IMR-90 (cell line): Measurements from ENCODE around the gene KIF1A. TPM values are rescaled to one million over a fixed set of nuclear protein-coding genes. Genes with fewer than 3 reads are reported as not detected.
"Not testable (repeated sequence)": the region's sequence is repeated elsewhere in the genome, so short reads cannot be mapped to it uniquely, and the experiment has no call there.

ENCODE experiments used
- ATAC-seq: fragments of 200-7000 bp; cut with Tn5 transposase; 2 replicates; pipeline ENCODE4 v1.9.1; 2020; ENCODE audit warnings: low read depth, mild to moderate bottlenecking, moderate library complexity
- BruUV-seq: library from RNA; stranded (reverse); fragments of 400-500 nt; replicated peaks from 2 replicates; lab custom pipeline; 2021; lab: Mats Ljungman, UMichigan
- CTCF ChIA-PET: fragments of 300-600 bp; formaldehyde crosslinking; extraction: SDS; loops from one replicate; lab custom pipeline; 2021; ENCODE audit warnings: antibody characterized with exemption; lab: Yijun Ruan, JAX
- POLR2A ChIA-PET: fragments of 300-600 bp; sonication (Branson Sonifier 250); formaldehyde crosslinking; loops from one replicate; lab custom pipeline; 2022; ENCODE audit warnings: antibody characterized with exemption; ENCODE audit not compliant: unreplicated experiment; lab: Charles Lee
- DNase-seq: peaks from one replicate; pipeline ENCODE4 v3.0.0; 2013
- H2AFZ ChIP-seq: replicated peaks from 2 replicates; pipeline ENCODE3; 2013; ENCODE audit warnings: low read length, mild to moderate bottlenecking; ENCODE audit not compliant: poor library complexity
- H2AK5ac ChIP-seq: 2 replicates; pipeline ENCODE4 v1.6.1; 2013; ENCODE audit warnings: low read depth, low read length, inconsistent platforms
- H2AK9ac ChIP-seq: replicated peaks from 2 replicates; pipeline ENCODE3; 2013; ENCODE audit warnings: mild to moderate bottlenecking, low read depth, low read length, moderate library complexity; ENCODE audit not compliant: poor library complexity
- H2BK120ac ChIP-seq: 2 replicates; pipeline ENCODE4 v1.6.1; 2013; ENCODE audit warnings: low read depth, low read length, inconsistent platforms
- H2BK15ac ChIP-seq: 3 replicates; pipeline ENCODE4 v1.6.1; 2013; ENCODE audit warnings: low read depth, low read length, inconsistent platforms
- H2BK20ac ChIP-seq: 2 replicates; pipeline ENCODE4 v1.6.1; 2013; ENCODE audit warnings: low read depth, mild to moderate bottlenecking, inconsistent platforms, low read length, moderate library complexity
- H2BK5ac ChIP-seq: 2 replicates; pipeline ENCODE4 v1.6.1; 2013; ENCODE audit warnings: mild to moderate bottlenecking, low read depth, low read length, inconsistent platforms; ENCODE audit not compliant: poor library complexity, severe bottlenecking
- H3K14ac ChIP-seq: replicated peaks from 2 replicates; pipeline ENCODE4 v1.6.1; 2013; ENCODE audit warnings: low read depth, low read length, inconsistent platforms
- H3K18ac ChIP-seq: 2 replicates; pipeline ENCODE4 v1.6.1; 2013; ENCODE audit warnings: low read depth, low read length, control low read depth
- H3K23ac ChIP-seq: 2 replicates; pipeline ENCODE4 v1.6.1; 2013; ENCODE audit warnings: low read depth, low read length, inconsistent platforms
- H3K27ac ChIP-seq: 2 replicates; pipeline ENCODE4 v1.5.1; 2013; ENCODE audit warnings: mild to moderate bottlenecking, control low read depth, low read length; ENCODE audit not compliant: insufficient read depth
- H3K27me3 ChIP-seq: 2 replicates; pipeline ENCODE4 v1.6.1; 2013; ENCODE audit warnings: low read length; ENCODE audit not compliant: control insufficient read depth, insufficient read depth
- H3K36me3 ChIP-seq: 2 replicates; pipeline ENCODE4 v1.6.1; 2013; ENCODE audit warnings: low read length, mixed read lengths; ENCODE audit not compliant: control insufficient read depth, insufficient read depth
- H3K4ac ChIP-seq: 2 replicates; pipeline ENCODE4 v1.6.1; 2013; ENCODE audit warnings: low read depth, low read length, inconsistent platforms
- H3K4me1 ChIP-seq: 2 replicates; pipeline ENCODE4 v1.6.1; 2013; ENCODE audit warnings: low read length, mixed read lengths; ENCODE audit not compliant: control insufficient read depth, insufficient read depth
- H3K4me2 ChIP-seq: 2 replicates; pipeline ENCODE4 v1.6.1; 2013; ENCODE audit warnings: low read depth, mild to moderate bottlenecking, control low read depth, low read length, moderate library complexity
- H3K4me3 ChIP-seq: 2 replicates; pipeline ENCODE4 v1.5.1; 2013; ENCODE audit warnings: low read depth, mild to moderate bottlenecking, control low read depth, low read length, moderate library complexity; ENCODE audit not compliant: insufficient read depth
- H3K56ac ChIP-seq: 2 replicates; pipeline ENCODE4 v1.6.1; 2013; ENCODE audit warnings: low read length, inconsistent platforms; ENCODE audit not compliant: insufficient read depth; ENCODE audit errors: extremely low read depth
- H3K79me1 ChIP-seq, 2 experiments: 2 replicates each; pipeline ENCODE4 v1.6.1; 2013; ENCODE audit warnings: low read length in 2 of 2, inconsistent platforms in 1 of 2, low read depth in 1 of 2
- H3K9ac ChIP-seq: 2 replicates; pipeline ENCODE4 v1.6.1; 2013; ENCODE audit warnings: low read depth, low read length, control low read depth
- H3K9me1 ChIP-seq: 2 replicates; pipeline ENCODE4 v1.6.1; 2013; ENCODE audit warnings: low read length, inconsistent platforms; ENCODE audit not compliant: insufficient read depth
- H3K9me3 ChIP-seq: 2 replicates; pipeline ENCODE4 v1.6.1; 2013; ENCODE audit warnings: low read length; ENCODE audit not compliant: control insufficient read depth, insufficient read depth
- H4K20me1 ChIP-seq: 2 replicates; pipeline ENCODE4 v1.6.1; 2013; ENCODE audit warnings: low read length, inconsistent platforms; ENCODE audit not compliant: insufficient read depth
- H4K5ac ChIP-seq: 2 replicates; pipeline ENCODE4 v1.6.1; 2013; ENCODE audit warnings: mild to moderate bottlenecking, low read depth, low read length, control low read depth
- H4K8ac ChIP-seq, 2 experiments: 2 replicates each; pipeline ENCODE4 v1.6.1; 2013; ENCODE audit warnings: low read depth in 2 of 2, low read length in 2 of 2, control low read depth in 1 of 2, inconsistent platforms in 1 of 2
- H4K91ac ChIP-seq: 2 replicates; pipeline ENCODE4 v1.6.1; 2013; ENCODE audit warnings: low read depth, low read length, inconsistent platforms; ENCODE audit not compliant: insufficient read depth
- WGBS, 2 experiments: methylation state at CpG; one replicate each; pipeline versions ENCODE4 v1.1.5 to v1.1.7; 2013; ENCODE audit warnings: missing lambda C conversion rate in 2 of 2; ENCODE audit not compliant: insufficient read length in 1 of 2; ENCODE audit errors: extremely low coverage in 2 of 2; 5-methylcytosine and 5-hydroxymethylcytosine counted together
- dilution Hi-C: fragments of 300-500 bp; cut with HindIII; formaldehyde crosslinking; loops from one replicate; pipeline ENCODE4 v1.14.3; 2018; ENCODE audit warnings: low sequenced_read_pairs; ENCODE audit not compliant: unreplicated experiment
- in situ Hi-C: fragments of 300-500 bp; cut with MboI; formaldehyde crosslinking; loops from 3 replicates; pipeline ENCODE4 v1.14.3; 2019; ENCODE audit warnings: low sequenced_read_pairs, inconsistent platforms, mixed read lengths
- intact Hi-C: fragments of 100-400 bp; cut with micrococcal nuclease; formaldehyde crosslinking; loops from 2 replicates; pipeline ENCODE4 v1.10.0; 2022
- polyA plus RNA-seq, 3 experiments: library from polyadenylated mRNA; depleted of rRNA; stranded (reverse); fragments of >200 nt; gene quantifications; 2 replicates each; pipeline ENCODE4 v1.2.3, GENCODE V29; 2012; ENCODE audit warnings: low replicate concordance in 1 of 3
- total RNA-seq: library from RNA; depleted of rRNA; stranded (reverse); fragments of >200 nt; gene quantifications from 2 replicates; pipeline ENCODE4 v1.2.3, GENCODE V29; 2012

Gene KIF1A
- total and polyA plus RNA-seq, 2 of the 4 experiments (the other 2 are of a cell fraction): under 0.01 TPM; not detected in 1

DNA sequence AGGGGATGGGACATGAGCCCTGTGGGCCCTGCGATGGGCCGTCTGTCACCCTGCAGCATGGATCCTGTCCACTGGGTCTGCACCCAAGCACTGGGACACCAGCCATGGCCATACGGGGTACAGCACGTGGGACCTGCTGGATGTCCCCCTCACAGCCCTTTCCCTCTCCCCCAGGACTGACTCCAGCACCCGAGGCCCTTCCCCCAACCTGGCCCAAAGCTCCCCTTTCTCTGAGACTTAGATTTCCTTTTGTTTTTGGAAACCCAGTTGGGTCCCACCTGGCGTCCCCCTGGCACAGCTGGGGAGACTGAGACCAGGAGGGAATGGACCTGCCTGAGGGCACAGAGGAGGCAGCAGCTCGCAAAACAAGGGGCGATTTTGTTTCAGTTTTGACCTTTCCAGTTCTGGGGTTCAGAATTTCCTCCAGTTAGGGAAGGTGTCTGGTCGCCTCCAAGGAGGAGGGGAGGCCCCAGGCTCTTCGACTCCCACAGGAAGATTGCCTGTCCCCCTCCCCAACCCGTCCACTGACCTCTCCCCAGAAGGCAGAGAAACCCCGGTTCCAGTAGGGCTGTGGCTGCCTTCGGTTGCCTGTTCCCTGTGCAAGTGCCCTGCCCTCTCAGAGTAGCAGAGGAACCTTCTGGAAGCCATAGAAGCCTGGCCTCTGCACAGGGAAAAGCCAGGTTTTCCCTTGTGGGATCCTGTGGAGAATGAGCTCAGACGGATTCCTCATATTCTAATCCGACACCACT lies 135.9 kb downstream of the KIF1A start:
- H3K56ac ChIP-seq, H3K4me2 ChIP-seq, H3K9ac ChIP-seq, H2BK120ac ChIP-seq, H2AK9ac ChIP-seq, intact Hi-C loops, H3K4ac ChIP-seq, H2BK5ac ChIP-seq, H3K27ac ChIP-seq, H3K4me1 ChIP-seq, in situ Hi-C loops, POLR2A ChIA-PET, CTCF ChIA-PET, H2BK15ac ChIP-seq, H2AFZ ChIP-seq, H3K23ac ChIP-seq, H3K14ac ChIP-seq, H4K20me1 ChIP-seq, H3K36me3 ChIP-seq, H3K9me1 ChIP-seq, DNase-seq, H4K91ac ChIP-seq, H4K8ac ChIP-seq, H2BK20ac ChIP-seq, H3K79me1 ChIP-seq, ATAC-seq, H3K4me3 ChIP-seq, H3K18ac ChIP-seq, dilution Hi-C loops, H2AK5ac ChIP-seq, H4K5ac ChIP-seq, BruUV-seq, H3K9me3 ChIP-seq: not testable (repeated sequence)
- WGBS, 2 experiments: 51% methylated on average over 2 of the region's 15 CpGs; no CpG with 5 or more reads in 1 of the 2 experiments
- peaks cover 27% of the 10 kb centered on the region for H3K27me3 ChIP-seq

GRCh38 chr2:240683329-240683979 lies 136.6 kb downstream of the KIF1A start:
- ATAC-seq: not testable (repeated sequence)

More at GRCh38 chr2:240683329-240683979, 136.6 kb downstream of the KIF1A start:
- H3K79me1 ChIP-seq, H4K91ac ChIP-seq, CTCF ChIA-PET, H2BK120ac ChIP-seq, H2AK5ac ChIP-seq, DNase-seq, intact Hi-C loops, H3K14ac ChIP-seq, H4K20me1 ChIP-seq, H3K4me2 ChIP-seq, H3K9me3 ChIP-seq, H3K36me3 ChIP-seq, H3K18ac ChIP-seq, H2BK15ac ChIP-seq, in situ Hi-C loops, H2AK9ac ChIP-seq, H3K27ac ChIP-seq, H2BK20ac ChIP-seq, BruUV-seq, H3K9ac ChIP-seq, H3K9me1 ChIP-seq, POLR2A ChIA-PET, H3K56ac ChIP-seq, H2BK5ac ChIP-seq, H3K4me1 ChIP-seq, H3K4me3 ChIP-seq, H3K23ac ChIP-seq, H4K5ac ChIP-seq, H2AFZ ChIP-seq, dilution Hi-C loops, H3K4ac ChIP-seq, H4K8ac ChIP-seq: not testable (repeated sequence)
- H3K27me3 ChIP-seq: peaks cover 25% of the 10 kb centered on the region
- WGBS, 2 experiments: no CpG with 5 or more reads among the region's 15 CpGs
